ENCODE results near the gene IL17RC. TPM values are rescaled to one million over a fixed set of nuclear protein-coding genes. Genes with fewer than 3 reads are reported as not detected.

Gene IL17RC
- total RNA-seq, 1 experiment from 2014 or later: 6.8 TPM

GRCh38 chr3:9965200-9965875, 48.4 kb downstream of the IL17RC start:
- no peak overlapping the region for H3K4me2 ChIP-seq (ENCODE audit: insufficient read depth, insufficient read length, low read length)
- H3K56ac ChIP-seq (ENCODE audit: insufficient read length, low read depth, low read length): no peak overlapping the region
- H2BK12ac ChIP-seq (ENCODE audit: insufficient read length, low read depth, low read length): no peak overlapping the region
- no peak overlapping the region for H3K4me3 Mint-ChIP-seq
- no peaks in the 10 kb centered on the region for H3K9me3 ChIP-seq (ENCODE audit: control insufficient read depth, low read depth, low read length)
- H3K79me2 ChIP-seq (ENCODE audit: insufficient read depth, low read length): no peaks in the 10 kb centered on the region
- no peak overlapping the region for H3K9ac ChIP-seq (ENCODE audit: extremely low read depth, insufficient read length, low read length)
- no peak for DNase-seq
- no peaks in the 10 kb centered on the region for H3K4me1 ChIP-seq (ENCODE audit: insufficient read depth, low read length)
- no peak overlapping the region for H2BK5ac ChIP-seq (ENCODE audit: insufficient read length, low read length)
- H3K4ac ChIP-seq (ENCODE audit: low read depth, low read length): no peak overlapping the region
- H3K27me3 ChIP-seq (ENCODE audit: insufficient read depth, low read length): no peaks in the 10 kb centered on the region
- no peak overlapping the region for H3K18ac ChIP-seq (ENCODE audit: insufficient read length, low read depth, low read length)
- H3K4me1 Mint-ChIP-seq: no peaks in the 10 kb centered on the region
- no peak overlapping the region for H4K5ac ChIP-seq (ENCODE audit: insufficient read length, low read depth, low read length)
- H2BK15ac ChIP-seq (ENCODE audit: low read depth, low read length): no peak overlapping the region
- H2AK5ac ChIP-seq (ENCODE audit: insufficient read length, low read length): no peak overlapping the region
- no peak overlapping the region for H3K14ac ChIP-seq (ENCODE audit: insufficient read depth, low read length)
- H3K23ac ChIP-seq (ENCODE audit: insufficient read length, low read depth, low read length): no peak overlapping the region
- peaks cover 13 to 31% (median 31%) of the 10 kb centered on the region in 3 experiments; a peak in 6 of 7 replicates for H3K36me3 Mint-ChIP-seq (ENCODE audit: insufficient read depth in 1 of 3, low read depth in 3 of 3)
- no peak overlapping the region for H2AFZ ChIP-seq (ENCODE audit: low read length)
- no peak overlapping the region for H3K27ac ChIP-seq (ENCODE audit: insufficient read length, low read depth, low read length)
- TF ChIP-seq CTCF (conservative IDR thresholded peaks at IDR 0.05): no peak
- no peak overlapping the region for H4K91ac ChIP-seq (ENCODE audit: insufficient read length, low read depth, low read length)
- no peak overlapping the region for H2BK20ac ChIP-seq (ENCODE audit: low read depth, low read length, poor library complexity, severe bottlenecking)
- no CpG with 5 or more reads among the region's 6 CpGs for WGBS (ENCODE audit: extremely low coverage, insufficient read length, low lambda C conversion rate)
- no peak overlapping the region for H3T11ph ChIP-seq (ENCODE audit: low read length)
- H4K20me1 ChIP-seq (ENCODE audit: control insufficient read depth, insufficient read depth, insufficient read length): no peaks in the 10 kb centered on the region
- H3K79me1 ChIP-seq (ENCODE audit: insufficient read depth, low read depth, low read length, poor library complexity, severe bottlenecking): no peaks in the 10 kb centered on the region
- no peaks in the 10 kb centered on the region for H3K27me3 Mint-ChIP-seq (ENCODE audit: low read depth)
- no peaks in the 10 kb centered on the region for H3K9me3 Mint-ChIP-seq
- H2BK120ac ChIP-seq (ENCODE audit: low read depth, low read length, poor library complexity, severe bottlenecking): no peak overlapping the region
- H3K23me2 ChIP-seq (ENCODE audit: insufficient read length, low read depth, low read length, poor library complexity, severe bottlenecking): no peaks in the 10 kb centered on the region
- H3K27ac Mint-ChIP-seq: no peak overlapping the region; a peak in 2 of 7 replicates
- H4K8ac ChIP-seq (replicated peaks; ENCODE audit: insufficient read length, low read depth, low read length): no peak overlapping the region

Measured in H9 (cell line).